OCI-LY1 (cell line): ENCODE measurements around the gene AKR1C2.
"Not testable (repeated sequence)": the region's sequence is repeated elsewhere in the genome, so short reads cannot be mapped to it uniquely, and the experiment has no call there.

ENCODE experiments used
- CTCF ChIP-seq: fragments of 200-600 bp; sonication (generic), shearing (Covaris generic); IDR thresholded peaks from 2 replicates; pipeline ENCODE4 v1.5.1; 2017; ENCODE audit warnings: mild to moderate bottlenecking, antibody characterized with exemption, low read length, moderate library complexity, mixed read lengths
- EZH2 ChIP-seq: fragments of 200-600 bp; sonication (generic), shearing (Covaris generic); IDR thresholded peaks from 2 replicates; pipeline ENCODE4 v1.8.0; 2017; ENCODE audit warnings: borderline replicate concordance, mixed run types, mild to moderate bottlenecking, antibody characterized with exemption, low read length, moderate library complexity, mixed read lengths

GRCh38 chr10:4940909-4941308 lies 62.7 kb downstream of the AKR1C2 start:
- not testable (repeated sequence) for TF ChIP-seq CTCF, EZH2
